ENCODE measurements around the gene ZBTB8A.
A peak's percentile ranks its signal among the peaks of the same experiment; 100 is the strongest.

The ZBTB8A gene

GRCh38 chr1:32609180-32609579, 70.0 kb downstream of the ZBTB8A start:
- ATAC-seq, result no peak
- TF ChIP-seq ZFP3 (CRISPR knock-in tag; IDR thresholded peaks at IDR 0.05), result no peak
- TF ChIP-seq ZNF8 (CRISPR knock-in tag; IDR thresholded peaks at IDR 0.05), result no peak
- no peak for TF ChIP-seq POU6F1 (CRISPR knock-in tag; IDR thresholded peaks at IDR 0.05; ENCODE audit: borderline replicate concordance, low read depth)
- no peak for TF ChIP-seq PATZ1 (CRISPR knock-in tag; IDR thresholded peaks at IDR 0.05; ENCODE audit: borderline replicate concordance)
- TF ChIP-seq ZC3H10 (CRISPR knock-in tag; IDR thresholded peaks at IDR 0.05), result no peak
- no peak for TF ChIP-seq CREB5 (CRISPR knock-in tag; IDR thresholded peaks at IDR 0.05; ENCODE audit: low read depth)
- TF ChIP-seq TSHZ2 (CRISPR knock-in tag; IDR thresholded peaks at IDR 0.05), result no peak
- TF ChIP-seq SNAI2 (CRISPR knock-in tag; IDR thresholded peaks at IDR 0.05), result no peak
- TF ChIP-seq RARB (CRISPR knock-in tag; IDR thresholded peaks at IDR 0.05), result no peak
- no peak for TF ChIP-seq ESRRG (CRISPR knock-in tag; IDR thresholded peaks at IDR 0.05)
- TF ChIP-seq CSDC2 (CRISPR knock-in tag; IDR thresholded peaks at IDR 0.05), result no peak

- TF ChIP-seq TSHZ2 (CRISPR knock-in tag; IDR thresholded peaks at IDR 0.05) (no peak), ZFP3 (CRISPR knock-in tag; IDR thresholded peaks at IDR 0.05) (no peak), ISL1 (CRISPR knock-in tag; IDR thresholded peaks at IDR 0.05) (no peak), CSDC2 (CRISPR knock-in tag; IDR thresholded peaks at IDR 0.05) (no peak)
- ATAC-seq, result peak; percentile 66
Observed at GRCh38 chr1:32611859-32612188, 72.6 kb downstream of the ZBTB8A start.

- no peak for TF ChIP-seq POU6F1 (CRISPR knock-in tag; IDR thresholded peaks at IDR 0.05; ENCODE audit: borderline replicate concordance, low read depth)
- TF ChIP-seq CSRNP3 (CRISPR knock-in tag; IDR thresholded peaks at IDR 0.05), result peak; percentile 19; the same call in 1 of the 2 replicates
- 0 out of 2 replicates have a peak, but pooled peaks have one; percentile 14 for TF ChIP-seq ZFP3 (CRISPR knock-in tag; IDR thresholded peaks at IDR 0.05)
- ATAC-seq, result peak; percentile 100
Observed at GRCh38 chr1:32612189-32612881, 73.1 kb downstream of the ZBTB8A start.

Data from SK-N-SH treated with all-trans-retinoic acid at 6 μM for 48 hours (cell line).